HCT116 (cell line): ENCODE data around the gene CCDC24. TPM values are rescaled to one million over a fixed set of nuclear protein-coding genes. Genes with fewer than 3 reads are reported as not detected.

ENCODE experiments used
- ATAC-seq: fragments of 200-7000 bp; cut with Tn5 transposase; 2 replicates; pipeline ENCODE4 v1.9.1; 2020; ENCODE audit warnings: mild to moderate bottlenecking, moderate library complexity
- BruUV-seq: library from RNA; stranded (reverse); fragments of 400-500 nt; replicated peaks from 2 replicates; lab custom pipeline; 2021; lab: Mats Ljungman, UMichigan
- CTCF ChIA-PET: fragments of 300-600 bp; sonication (Branson Sonifier 250); formaldehyde crosslinking; loops from one replicate; lab custom pipeline; 2021; ENCODE audit warnings: antibody characterized with exemption; lab: Charles Lee
- POLR2A ChIA-PET: fragments of 300-600, 350-600 bp; sonication (Branson Sonifier 250); formaldehyde crosslinking; loops from one replicate; lab custom pipeline; 2021; ENCODE audit warnings: antibody characterized with exemption; lab: Charles Lee
- RAD21 ChIA-PET, 2 experiments: fragments of 300-600 bp; sonication (Branson Sonifier 250); formaldehyde crosslinking; loops; one replicate each; lab custom pipeline; 2023; ENCODE audit warnings: low total read pairs in 2 of 2; ENCODE audit not compliant: uncharacterized antibody in 2 of 2, unreplicated experiment in 2 of 2, low non-redundant PET in 1 of 2; lab: Charles Lee
- DNase-seq: peaks from one replicate; pipeline ENCODE4 v3.0.0-alpha.2; 2010; ENCODE audit warnings: low read depth, low spot score
- H2AFZ ChIP-seq: fragments of 200-600 bp; shearing (Covaris generic), sonication (generic); 2 replicates; pipeline ENCODE4 v1.6.1; 2017; ENCODE audit warnings: low read depth, mixed run types, mixed read lengths, antibody characterized with exemption, low read length; ENCODE audit not compliant: poor library complexity, severe bottlenecking
- H3K27ac ChIP-seq: 2 replicates; pipeline ENCODE4 v1.5.1; 2012; ENCODE audit warnings: low read depth, low read length
- H3K27me3 ChIP-seq: fragments of 200-600 bp; sonication (generic); 2 replicates; pipeline ENCODE4 v1.6.1; 2016; ENCODE audit warnings: mixed run types, low read length, mixed read lengths; ENCODE audit not compliant: insufficient read depth
- H3K36me3 ChIP-seq, 2 experiments: fragments of 200-500 bp in 1 of 2; fragments of 200-600 bp in 1 of 2; sonication (Bioruptor generic) in 1 of 2; sonication (generic) in 1 of 2; 2 replicates each; pipeline versions ENCODE4 v1.5.1 to v1.6.1; 2014 to 2016; ENCODE audit warnings: low read length in 2 of 2, inconsistent platforms in 1 of 2, mixed read lengths in 1 of 2, mixed run types in 1 of 2; ENCODE audit not compliant: insufficient read depth in 2 of 2, control insufficient read depth in 1 of 2
- H3K4me1 ChIP-seq, 2 experiments: fragments of 200-600 bp in 1 of 2; sonication (generic) in 1 of 2; 2 replicates each; pipeline versions ENCODE4 v1.5.1 to v1.6.1; 2012 to 2017; ENCODE audit warnings: low read length in 2 of 2, inconsistent platforms in 1 of 2, mild to moderate bottlenecking in 1 of 2, mixed read lengths in 1 of 2, mixed run types in 1 of 2, moderate library complexity in 1 of 2; ENCODE audit not compliant: insufficient read depth in 2 of 2, control insufficient read depth in 1 of 2
- H3K4me2 ChIP-seq: fragments of 200-600 bp; sonication (generic); 2 replicates; pipeline ENCODE4 v1.6.1; 2017; ENCODE audit warnings: mixed run types, low read length, mixed read lengths
- H3K4me3 ChIP-seq, 2 experiments: fragments of 200-600 bp in 1 of 2; sonication (generic) in 1 of 2; replicated peaks in 1 of 2; 2 replicates each; pipeline ENCODE4 v1.5.1; 2011 to 2016; ENCODE audit warnings: low read length in 2 of 2, control low read depth in 1 of 2, low read depth in 1 of 2, mild to moderate bottlenecking in 1 of 2, mixed read lengths in 1 of 2, mixed run types in 1 of 2
- H3K79me2 ChIP-seq: fragments of 200-600 bp; sonication (generic); 2 replicates; pipeline ENCODE4 v1.6.1; 2017; ENCODE audit warnings: mild to moderate bottlenecking, mixed run types, low read length, moderate library complexity, mixed read lengths; ENCODE audit not compliant: insufficient read depth
- H3K9ac ChIP-seq: fragments of 200-600 bp; sonication (generic); 2 replicates; pipeline ENCODE4 v1.6.1; 2016; ENCODE audit warnings: low read length, mixed read lengths
- H3K9me2 ChIP-seq: fragments of 200-600 bp; sonication (generic), shearing (Covaris generic); 2 replicates; pipeline ENCODE4 v1.6.1; 2017; ENCODE audit warnings: mixed run types, mild to moderate bottlenecking, moderate library complexity; ENCODE audit not compliant: insufficient read depth
- H3K9me3 ChIP-seq, 2 experiments: fragments of 200-500 bp in 1 of 2; fragments of 200-600 bp in 1 of 2; sonication (Bioruptor generic) in 1 of 2; sonication (generic) in 1 of 2; 2 replicates each; pipeline ENCODE4 v1.6.1; 2014 to 2017; ENCODE audit warnings: low read length in 2 of 2, mixed read lengths in 2 of 2, inconsistent platforms in 1 of 2, low read depth in 1 of 2, mild to moderate bottlenecking in 1 of 2, mixed run types in 1 of 2, moderate library complexity in 1 of 2; ENCODE audit not compliant: control insufficient read depth in 1 of 2, insufficient read depth in 1 of 2
- H4K20me1 ChIP-seq: fragments of 200-600 bp; sonication (generic), shearing (Covaris generic); 2 replicates; pipeline ENCODE4 v1.6.1; 2017; ENCODE audit warnings: mixed run types, mild to moderate bottlenecking, moderate library complexity; ENCODE audit not compliant: insufficient read depth
- CBX3 ChIP-seq: IDR thresholded peaks from 2 replicates; pipeline ENCODE4 v1.6.1; 2012; ENCODE audit warnings: low read depth
- ELF1 ChIP-seq: IDR thresholded peaks from 2 replicates; pipeline ENCODE4 v1.6.1; 2012; ENCODE audit warnings: low read depth, borderline replicate concordance
- EZH2 ChIP-seq: fragments of 200-600 bp; sonication (generic); IDR thresholded peaks from 2 replicates; pipeline ENCODE4 v1.6.1; 2017; ENCODE audit warnings: antibody characterized with exemption, mixed run types
- JUND ChIP-seq: IDR thresholded peaks from 2 replicates; pipeline ENCODE4 v1.6.1; 2012
- POLR2A ChIP-seq: IDR thresholded peaks from 2 replicates; pipeline ENCODE4 v1.7.0; 2011; ENCODE audit warnings: borderline replicate concordance; ENCODE audit not compliant: insufficient read depth, insufficient read length; ENCODE audit errors: extremely low read depth
- SRF ChIP-seq: IDR thresholded peaks from 2 replicates; pipeline ENCODE4 v1.6.1; 2012; ENCODE audit warnings: low read depth
- TCF7L2 ChIP-seq: IDR thresholded peaks from 2 replicates; pipeline ENCODE4 v1.7.0; 2011; ENCODE audit warnings: borderline replicate concordance, inconsistent platforms; ENCODE audit not compliant: insufficient read depth, insufficient read length; ENCODE audit errors: extremely low read depth
- YY1 ChIP-seq: IDR thresholded peaks from 2 replicates; pipeline ENCODE4 v1.6.1; 2011; ENCODE audit warnings: low read length, low read depth, moderate library complexity, mild to moderate bottlenecking; ENCODE audit not compliant: insufficient replicate concordance; ENCODE audit errors: extremely low read depth
- intact Hi-C: fragments of 100-400 bp; cut with micrococcal nuclease; formaldehyde crosslinking; loops from 2 replicates; pipeline ENCODE4 v1.10.0; 2022
- total RNA-seq: library from RNA; stranded (reverse); gene quantifications from one replicate; pipeline ENCODE4 v1.2.1, GENCODE V29; 2021; ENCODE audit not compliant: unreplicated experiment
- TF ChIP-seq, protein P1 (sequence below): IDR thresholded peaks from 2 replicates; pipeline ENCODE4 v1.6.1; 2012
- TF ChIP-seq, protein P2 (sequence below), 3 experiments: fragments of 200-600 bp in 1 of 3; sonication (generic) in 1 of 3; IDR thresholded peaks in 2 of 3; conservative IDR thresholded peaks in 1 of 3; 2 replicates each; pipeline ENCODE4 v1.5.1; 2012 to 2017; ENCODE audit warnings: low read depth in 2 of 3, low read length in 2 of 3, antibody characterized with exemption in 1 of 3, borderline replicate concordance in 1 of 3, control low read depth in 1 of 3, mild to moderate bottlenecking in 1 of 3, mixed read lengths in 1 of 3, mixed run types in 1 of 3, moderate library complexity in 1 of 3; ENCODE audit not compliant: insufficient read depth in 1 of 3

The CCDC24 gene
- total RNA-seq, 1 experiment from 2014 or later: 23.3 TPM

DNA sequence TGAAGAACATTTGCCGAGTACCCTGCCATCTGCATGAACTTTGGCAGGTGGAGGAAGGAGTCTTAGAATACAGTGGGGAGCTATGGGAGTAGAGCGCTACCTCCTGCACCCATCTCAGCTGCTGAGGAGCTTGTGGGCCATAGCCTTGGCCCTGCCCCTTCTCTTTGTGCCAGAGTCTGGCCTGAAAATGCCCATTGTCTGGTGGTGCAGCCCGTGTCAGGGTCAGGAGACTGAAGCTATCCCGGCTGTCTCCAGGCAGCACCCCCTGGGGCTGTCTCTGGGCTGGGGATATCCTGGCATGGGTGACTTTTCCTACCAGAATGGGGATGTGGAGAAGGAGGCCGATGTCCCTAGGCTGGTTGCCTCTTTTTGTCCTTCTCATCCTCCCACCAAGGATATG is 37.4 kb upstream of the CCDC24 start:
- TF ChIP-seq POLR2A (no peak), EZH2 (no peak), CBX3 (no peak), ELF1 (no peak), TCF7L2 (no peak), SRF (no peak), JUND (no peak)
- TF ChIP-seq, protein P1, sequence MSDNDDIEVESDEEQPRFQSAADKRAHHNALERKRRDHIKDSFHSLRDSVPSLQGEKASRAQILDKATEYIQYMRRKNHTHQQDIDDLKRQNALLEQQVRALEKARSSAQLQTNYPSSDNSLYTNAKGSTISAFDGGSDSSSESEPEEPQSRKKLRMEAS: no peak
- TF ChIP-seq, protein P2, sequence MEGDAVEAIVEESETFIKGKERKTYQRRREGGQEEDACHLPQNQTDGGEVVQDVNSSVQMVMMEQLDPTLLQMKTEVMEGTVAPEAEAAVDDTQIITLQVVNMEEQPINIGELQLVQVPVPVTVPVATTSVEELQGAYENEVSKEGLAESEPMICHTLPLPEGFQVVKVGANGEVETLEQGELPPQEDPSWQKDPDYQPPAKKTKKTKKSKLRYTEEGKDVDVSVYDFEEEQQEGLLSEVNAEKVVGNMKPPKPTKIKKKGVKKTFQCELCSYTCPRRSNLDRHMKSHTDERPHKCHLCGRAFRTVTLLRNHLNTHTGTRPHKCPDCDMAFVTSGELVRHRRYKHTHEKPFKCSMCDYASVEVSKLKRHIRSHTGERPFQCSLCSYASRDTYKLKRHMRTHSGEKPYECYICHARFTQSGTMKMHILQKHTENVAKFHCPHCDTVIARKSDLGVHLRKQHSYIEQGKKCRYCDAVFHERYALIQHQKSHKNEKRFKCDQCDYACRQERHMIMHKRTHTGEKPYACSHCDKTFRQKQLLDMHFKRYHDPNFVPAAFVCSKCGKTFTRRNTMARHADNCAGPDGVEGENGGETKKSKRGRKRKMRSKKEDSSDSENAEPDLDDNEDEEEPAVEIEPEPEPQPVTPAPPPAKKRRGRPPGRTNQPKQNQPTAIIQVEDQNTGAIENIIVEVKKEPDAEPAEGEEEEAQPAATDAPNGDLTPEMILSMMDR (IDR thresholded peaks at IDR 0.05 in 2 of 3, conservative IDR thresholded peaks at IDR 0.05 in 1 of 3; ENCODE audit: borderline replicate concordance in 1 of 3, insufficient read depth in 1 of 3, low read depth in 2 of 3, low read length in 2 of 3): no peak
- ChIA-PET RAD21 (no interaction called here), CTCF (no interaction called here), POLR2A (no interaction called here)
- no peaks in the 10 kb centered on the region for H3K9me2 ChIP-seq
- no peaks in the 10 kb centered on the region for H3K4me1 ChIP-seq
- no peak overlapping the region for H3K27ac ChIP-seq
- intact Hi-C loops: no loop called here
- 0 out of 4 replicates have a peak, but pooled peaks cover 3 to 4% of the 10 kb centered on the region in 2 experiments for H3K36me3 ChIP-seq
- BruUV-seq: no TSS peak
- H3K4me3 ChIP-seq: no peak overlapping the region
- H3K4me2 ChIP-seq: no peak overlapping the region
- no peak overlapping the region for H3K9ac ChIP-seq
- DNase-seq (no peak), ATAC-seq (no peak)
- no peaks in the 10 kb centered on the region for H3K9me3 ChIP-seq
- no peak overlapping the region for H2AFZ ChIP-seq
- no peaks in the 10 kb centered on the region for H3K27me3 ChIP-seq
- H4K20me1 ChIP-seq: no peaks in the 10 kb centered on the region
- H3K79me2 ChIP-seq: no peaks in the 10 kb centered on the region

- BruUV-seq: no TSS peak
- no peaks in the 10 kb centered on the region for H3K9me3 ChIP-seq
- ChIA-PET POLR2A (interaction anchor here (1.3 kb wide), 1 partner anchor 13 kb away, joined by 3 read pairs; the partner anchor contains the start of gene DPH2), CTCF (no interaction called here), RAD21 (no interaction called here)
- no peaks in the 10 kb centered on the region for H3K79me2 ChIP-seq
- H3K27me3 ChIP-seq: no peaks in the 10 kb centered on the region
- H3K9me2 ChIP-seq: no peaks in the 10 kb centered on the region
- H3K9ac ChIP-seq: no peak overlapping the region
- H3K36me3 ChIP-seq: peaks cover 0 to 4% of the 10 kb centered on the region in 2 experiments; a peak in 1 of 4 replicates
- no peaks in the 10 kb centered on the region for H4K20me1 ChIP-seq
- intact Hi-C loops: no loop called here
- H3K4me1 ChIP-seq: no peaks in the 10 kb centered on the region
- no peak for TF ChIP-seq YY1
- no peak overlapping the region for H2AFZ ChIP-seq
- H3K27ac ChIP-seq: no peak overlapping the region
- DNase-seq (no peak), ATAC-seq (no peak)
- no peak overlapping the region for H3K4me3 ChIP-seq
- no peak overlapping the region for H3K4me2 ChIP-seq
Observed at GRCh38 chr1:43956234-43956633, 35.2 kb upstream of the CCDC24 start.
